ENCODE measurements around the gene TBC1D17.

Gene TBC1D17

DNA sequence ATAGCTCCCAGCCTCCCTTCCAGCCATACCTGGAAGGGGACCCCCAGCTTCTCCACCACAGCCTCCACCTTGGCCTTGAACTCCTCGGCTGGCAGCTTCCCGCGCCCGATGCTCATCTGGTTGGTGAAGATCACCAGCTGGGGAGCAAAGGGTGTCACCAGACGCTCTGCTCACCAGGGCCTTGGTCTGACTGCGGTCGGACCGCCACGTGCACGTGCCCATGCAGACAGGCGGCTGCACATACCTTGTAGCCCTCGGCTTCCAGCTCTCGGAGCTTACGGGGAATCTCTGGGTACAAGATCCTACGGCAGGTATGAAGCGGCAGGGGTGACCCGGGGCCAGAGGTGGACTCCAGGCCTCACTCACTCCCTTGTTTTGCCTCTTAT lies 13.6 kb upstream of the TBC1D17 start:
- Histone ChIP-seq H3K9me3 (replicated peaks; ENCODE audit: low read length) (no peaks in the 10 kb centered on the region), H3K4me3 (ENCODE audit: low read length) (no peak overlapping the region), H3K4me1 (ENCODE audit: control insufficient read depth, insufficient read depth, low read length) (peaks cover 35% of the 10 kb centered on the region), H3K27me3 (ENCODE audit: control insufficient read depth, insufficient read depth, low read length) (no peaks in the 10 kb centered on the region), H3K4me2 (ENCODE audit: low read length) (no peak overlapping the region), H3K9ac (ENCODE audit: low read depth, low read length) (no peak overlapping the region), H3K36me3 (ENCODE audit: insufficient read depth, low read length) (peaks cover 49% of the 10 kb centered on the region)

DNA sequence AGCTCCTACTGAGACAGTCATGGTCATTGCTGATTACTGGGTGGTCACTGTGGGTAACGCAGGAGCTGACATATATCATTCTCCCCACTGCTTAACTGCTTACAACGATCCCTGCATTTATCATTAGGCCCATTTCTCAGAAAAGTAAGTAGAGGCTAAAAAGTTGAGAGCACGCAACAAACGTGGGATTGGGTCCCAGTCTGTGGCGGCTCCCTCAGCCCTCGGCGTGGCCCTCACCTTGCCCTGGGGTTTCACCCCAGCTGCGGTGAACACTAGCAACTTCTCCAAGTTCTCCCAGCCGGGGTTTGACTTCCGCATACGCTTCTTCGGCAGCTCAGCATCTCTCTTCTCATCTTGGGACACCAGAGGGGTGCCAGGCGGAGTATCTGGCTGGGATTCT lies 12.6 kb upstream of the TBC1D17 start:
- Histone ChIP-seq H3K9ac (ENCODE audit: low read depth, low read length) (no peak overlapping the region), H3K4me3 (ENCODE audit: low read length) (no peak overlapping the region), H3K4me2 (ENCODE audit: low read length) (peak overlapping the region; percentile 90), H3K9me3 (replicated peaks; ENCODE audit: low read length) (no peaks in the 10 kb centered on the region), H3K36me3 (ENCODE audit: insufficient read depth, low read length) (peaks cover 45% of the 10 kb centered on the region), H3K4me1 (ENCODE audit: control insufficient read depth, insufficient read depth, low read length) (peaks cover 30% of the 10 kb centered on the region), H3K27me3 (ENCODE audit: control insufficient read depth, insufficient read depth, low read length) (no peaks in the 10 kb centered on the region)

DNA sequence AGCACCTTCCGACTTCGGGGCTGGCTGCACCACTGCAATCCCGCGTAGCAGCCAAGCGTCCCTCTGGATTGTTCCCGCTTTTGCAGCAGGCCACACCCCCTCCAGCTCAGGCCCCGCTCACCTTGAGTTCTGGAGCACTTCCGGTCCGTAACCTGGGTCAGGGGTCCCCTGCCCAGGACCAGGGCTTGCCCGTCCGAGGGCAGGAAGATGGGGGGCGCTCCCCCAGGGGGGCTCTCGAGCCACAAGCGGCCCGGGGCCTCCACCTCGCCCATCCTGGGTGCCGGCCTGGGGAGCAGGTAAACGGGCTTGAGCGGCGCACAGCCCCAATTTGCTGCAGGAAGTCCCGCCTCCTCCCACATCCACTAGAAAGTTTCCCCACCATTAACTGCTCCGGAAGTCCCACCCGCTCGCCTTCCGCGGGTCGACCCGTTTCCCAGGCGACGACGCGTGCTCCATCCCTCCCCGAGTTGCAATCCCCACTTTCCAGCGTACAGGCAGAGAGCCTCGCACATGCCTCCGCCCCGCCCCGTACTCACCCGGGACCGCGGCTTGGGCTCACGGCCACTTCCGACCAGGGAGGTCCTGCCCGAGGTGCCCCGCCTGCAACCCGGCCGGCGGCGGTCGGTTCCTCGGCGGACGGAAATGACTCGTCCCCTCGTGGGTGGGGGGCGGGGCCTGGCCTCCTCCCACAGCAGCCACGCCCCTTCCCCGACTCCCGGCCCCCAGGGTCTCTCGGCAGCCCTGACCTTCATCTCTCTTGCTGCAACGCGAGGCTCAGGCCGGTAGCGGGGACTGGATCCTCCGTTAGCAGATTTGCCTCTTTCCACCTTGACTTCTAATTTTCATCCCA lies 10.3 kb upstream of the TBC1D17 start, which contains the start of gene PNKP:
Gene PNKP (minus strand): TSS at position 644 of the 850 bp plus-strand sequence. CDS start 372 bp downstream, at position 272.
- Histone ChIP-seq H3K4me1 (ENCODE audit: control insufficient read depth, insufficient read depth, low read length) (peaks cover 37% of the 10 kb centered on the region), H3K9ac (ENCODE audit: low read depth, low read length) (peak within 1 kb of the TSS; percentile 85), H3K4me3 (ENCODE audit: low read length) (peak within 1 kb of the TSS; percentile 84), H3K9me3 (replicated peaks; ENCODE audit: low read length) (no peaks in the 10 kb centered on the region), H3K36me3 (ENCODE audit: insufficient read depth, low read length) (peaks cover 35% of the 10 kb centered on the region), H3K27me3 (ENCODE audit: control insufficient read depth, insufficient read depth, low read length) (no peaks in the 10 kb centered on the region), H3K4me2 (ENCODE audit: low read length) (peak within 1 kb of the TSS; percentile 90)

GRCh38 chr19:49869009-49869483 lies 8.5 kb upstream of the TBC1D17 start:
- Histone ChIP-seq H3K9me3 (replicated peaks; ENCODE audit: low read length) (no peaks in the 10 kb centered on the region), H3K27me3 (ENCODE audit: control insufficient read depth, insufficient read depth, low read length) (no peaks in the 10 kb centered on the region), H3K4me3 (ENCODE audit: low read length) (peak overlapping the region; percentile 66), H3K4me1 (ENCODE audit: control insufficient read depth, insufficient read depth, low read length) (peaks cover 37% of the 10 kb centered on the region), H3K9ac (ENCODE audit: low read depth, low read length) (peak overlapping the region; percentile 53), H3K4me2 (ENCODE audit: low read length) (peak overlapping the region; percentile 86), H3K36me3 (ENCODE audit: insufficient read depth, low read length) (peaks cover 19% of the 10 kb centered on the region)

DNA sequence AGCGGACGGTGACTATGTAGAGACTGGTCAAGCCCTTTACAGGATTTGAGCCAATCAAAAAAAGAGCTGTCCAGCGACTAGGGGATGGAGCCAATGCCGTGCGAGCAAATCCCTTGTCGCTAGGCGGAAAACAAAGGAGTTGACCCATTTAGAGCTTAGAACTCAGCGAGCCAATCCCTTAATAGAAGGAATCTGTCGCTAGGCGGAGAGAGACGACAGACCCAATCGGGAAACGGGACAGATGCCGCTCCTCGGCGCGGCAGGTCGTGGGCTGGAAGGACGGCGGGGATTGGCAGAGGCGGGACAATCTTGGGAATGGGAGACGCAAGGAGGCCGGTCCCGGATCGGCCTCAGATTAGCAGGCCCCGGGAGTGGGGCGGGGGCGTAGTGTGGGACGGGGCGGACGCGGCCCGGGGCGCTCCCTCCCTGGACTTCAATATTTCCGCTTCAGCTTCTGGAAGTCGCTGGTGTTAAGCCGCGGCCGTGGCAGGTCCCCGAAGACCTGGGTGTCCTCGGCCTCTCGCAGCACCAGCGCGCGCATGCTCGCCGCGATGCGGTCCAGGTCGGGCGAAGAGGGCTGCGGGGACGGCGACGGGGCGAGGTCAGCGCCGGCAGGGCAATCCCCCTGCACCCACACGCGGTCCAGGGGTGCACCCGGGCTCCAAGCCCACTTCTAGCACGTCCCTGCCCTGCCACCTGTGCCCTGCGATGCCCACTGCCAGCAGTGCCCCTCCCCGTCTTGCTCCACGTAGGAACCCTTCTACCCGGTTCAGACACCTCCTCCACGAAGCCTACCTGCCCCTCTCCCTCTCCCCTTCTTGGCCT lies 7.8 kb upstream of the TBC1D17 start:
- Histone ChIP-seq H3K4me3 (ENCODE audit: low read length) (peak overlapping the region; percentile 66), H3K4me1 (ENCODE audit: control insufficient read depth, insufficient read depth, low read length) (peaks cover 38% of the 10 kb centered on the region), H3K4me2 (ENCODE audit: low read length) (peak overlapping the region; percentile 86), H3K27me3 (ENCODE audit: control insufficient read depth, insufficient read depth, low read length) (no peaks in the 10 kb centered on the region), H3K9me3 (replicated peaks; ENCODE audit: low read length) (no peaks in the 10 kb centered on the region), H3K36me3 (ENCODE audit: insufficient read depth, low read length) (peaks cover 12% of the 10 kb centered on the region), H3K9ac (ENCODE audit: low read depth, low read length) (peak overlapping the region; percentile 67)

DNA sequence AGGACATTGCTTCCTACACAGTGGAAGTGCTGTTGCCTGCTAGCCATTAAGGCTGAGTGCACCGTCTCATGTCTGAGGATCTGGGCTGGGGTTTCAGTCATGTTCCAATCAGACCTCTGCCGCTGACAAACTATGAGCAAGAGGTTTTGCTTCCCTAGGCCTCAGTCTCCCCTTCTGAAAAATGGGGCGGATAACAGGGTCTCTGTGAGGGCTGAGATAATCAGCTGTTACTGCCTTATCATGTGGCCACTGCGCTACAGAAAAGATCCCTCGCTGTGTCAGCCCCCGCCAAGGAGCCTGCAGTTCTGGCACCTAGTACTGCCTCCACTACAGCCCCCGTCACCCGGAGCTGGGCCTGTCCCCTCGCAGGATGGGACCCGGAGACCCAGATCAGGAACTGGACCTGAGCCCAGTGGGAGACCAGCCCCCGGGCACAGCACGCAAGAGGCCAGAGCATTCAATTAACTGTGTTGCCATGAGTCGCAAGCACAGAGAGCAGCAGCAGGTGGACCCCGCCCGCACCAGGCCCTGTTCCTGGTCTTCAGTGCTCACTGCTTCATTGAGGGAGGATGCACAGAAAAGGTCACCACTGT lies 7.1 kb upstream of the TBC1D17 start:
- Histone ChIP-seq H3K4me3 (ENCODE audit: low read length) (peak overlapping the region; percentile 66), H3K36me3 (ENCODE audit: insufficient read depth, low read length) (peaks cover 8% of the 10 kb centered on the region), H3K27me3 (ENCODE audit: control insufficient read depth, insufficient read depth, low read length) (no peaks in the 10 kb centered on the region), H3K4me1 (ENCODE audit: control insufficient read depth, insufficient read depth, low read length) (peaks cover 45% of the 10 kb centered on the region), H3K9ac (ENCODE audit: low read depth, low read length) (peak overlapping the region; percentile 67), H3K4me2 (ENCODE audit: low read length) (peak overlapping the region; percentile 84), H3K9me3 (replicated peaks; ENCODE audit: low read length) (no peaks in the 10 kb centered on the region)

DNA sequence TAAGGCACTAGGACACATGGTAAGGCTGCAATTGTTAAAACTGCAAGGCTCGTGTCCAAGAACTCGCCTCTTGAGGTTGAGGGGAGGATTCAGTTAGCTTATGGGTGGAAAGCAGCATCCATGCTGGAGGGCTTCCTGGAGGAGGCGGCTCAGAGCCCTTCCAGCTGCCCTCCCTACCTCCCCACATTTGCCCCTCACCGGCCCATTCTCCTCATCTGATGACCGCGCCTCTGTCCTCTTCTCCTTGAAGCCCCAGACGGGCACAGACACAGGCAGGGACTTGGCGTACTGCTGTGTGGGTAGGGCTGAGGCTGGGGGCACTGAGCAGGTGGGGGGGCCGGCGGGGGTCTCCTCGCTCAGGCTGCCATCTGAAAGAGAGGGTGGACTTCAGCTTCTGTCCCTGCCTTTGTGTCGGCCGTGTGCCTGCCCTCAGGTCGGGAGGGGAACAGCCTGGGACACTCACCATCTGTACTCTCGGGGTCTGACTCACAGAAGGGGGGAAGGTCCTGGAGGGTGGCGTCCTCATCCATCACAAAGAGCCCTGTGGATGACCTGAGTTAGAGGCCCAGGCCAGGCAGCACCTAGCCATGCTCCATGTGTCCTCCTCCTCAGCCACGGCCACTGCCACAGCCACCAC lies 6.0 kb upstream of the TBC1D17 start:
- Histone ChIP-seq H3K36me3 (ENCODE audit: insufficient read depth, low read length) (peaks cover 8% of the 10 kb centered on the region), H3K4me2 (ENCODE audit: low read length) (no peak overlapping the region), H3K9ac (ENCODE audit: low read depth, low read length) (no peak overlapping the region), H3K9me3 (replicated peaks; ENCODE audit: low read length) (no peaks in the 10 kb centered on the region), H3K4me1 (ENCODE audit: control insufficient read depth, insufficient read depth, low read length) (peaks cover 39% of the 10 kb centered on the region), H3K27me3 (ENCODE audit: control insufficient read depth, insufficient read depth, low read length) (no peaks in the 10 kb centered on the region), H3K4me3 (ENCODE audit: low read length) (no peak overlapping the region)

GRCh38 chr19:49872245-49873128 lies 5.0 kb upstream of the TBC1D17 start:
- no peak overlapping the region for H3K4me2 ChIP-seq (ENCODE audit: low read length)
- H3K4me3 ChIP-seq (ENCODE audit: low read length) = no peak overlapping the region
- H3K27me3 ChIP-seq (ENCODE audit: control insufficient read depth, insufficient read depth, low read length) = no peaks in the 10 kb centered on the region
- peaks cover 35% of the 10 kb centered on the region for H3K4me1 ChIP-seq (ENCODE audit: control insufficient read depth, insufficient read depth, low read length)
- no peaks in the 10 kb centered on the region for H3K9me3 ChIP-seq (replicated peaks; ENCODE audit: low read length)
- peaks cover 8% of the 10 kb centered on the region for H3K36me3 ChIP-seq (ENCODE audit: insufficient read depth, low read length)
- no peak overlapping the region for H3K9ac ChIP-seq (ENCODE audit: low read depth, low read length)

DNA sequence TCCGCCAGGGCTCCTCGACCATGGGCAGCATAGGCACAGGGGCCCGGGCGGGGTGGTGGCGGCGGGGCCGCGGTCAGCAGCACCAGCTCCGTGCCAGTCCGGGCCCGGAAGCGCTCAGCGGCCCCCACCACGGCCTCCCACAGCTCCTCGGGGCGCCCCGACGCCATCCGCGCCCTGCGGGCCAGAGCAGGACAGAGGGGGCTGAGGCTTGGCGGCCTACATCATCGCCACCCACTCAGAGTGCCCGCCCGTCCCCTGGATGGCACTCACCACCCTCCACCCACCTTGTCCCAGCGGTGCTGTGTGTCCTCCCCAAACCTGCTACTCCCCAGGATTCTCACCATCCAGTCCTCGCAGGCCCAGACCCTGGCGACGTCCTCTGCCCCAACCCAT lies 4.4 kb upstream of the TBC1D17 start:
- Histone ChIP-seq H3K9ac (ENCODE audit: low read depth, low read length) (no peak overlapping the region), H3K4me2 (ENCODE audit: low read length) (no peak overlapping the region), H3K4me1 (ENCODE audit: control insufficient read depth, insufficient read depth, low read length) (peaks cover 34% of the 10 kb centered on the region), H3K36me3 (ENCODE audit: insufficient read depth, low read length) (peaks cover 8% of the 10 kb centered on the region), H3K4me3 (ENCODE audit: low read length) (no peak overlapping the region), H3K27me3 (ENCODE audit: control insufficient read depth, insufficient read depth, low read length) (no peaks in the 10 kb centered on the region), H3K9me3 (replicated peaks; ENCODE audit: low read length) (no peaks in the 10 kb centered on the region)

- H3K9ac ChIP-seq (ENCODE audit: low read depth, low read length) = no peak overlapping the region
These were observed 3.7 kb upstream of the TBC1D17 start for GRCh38 chr19:49873834-49874233.

More at GRCh38 chr19:49873834-49874233, 3.7 kb upstream of the TBC1D17 start:
- H3K27me3 ChIP-seq (ENCODE audit: control insufficient read depth, insufficient read depth, low read length) = no peaks in the 10 kb centered on the region
- H3K4me1 ChIP-seq (ENCODE audit: control insufficient read depth, insufficient read depth, low read length) = peaks cover 38% of the 10 kb centered on the region
- no peak overlapping the region for H3K4me3 ChIP-seq (ENCODE audit: low read length)
- no peak overlapping the region for H3K4me2 ChIP-seq (ENCODE audit: low read length)
- peaks cover 8% of the 10 kb centered on the region for H3K36me3 ChIP-seq (ENCODE audit: insufficient read depth, low read length)
- no peaks in the 10 kb centered on the region for H3K9me3 ChIP-seq (replicated peaks; ENCODE audit: low read length)
